Measurements from ENCODE around the gene VAV3.

VAV3 gene

GRCh38 chr1:107523061-107523460 is 441.9 kb downstream of the VAV3 start:
- H3K9ac ChIP-seq (ENCODE audit: low read length): no peak overlapping the region
- peaks cover 3% of the 10 kb centered on the region; the same call in 1 of the 2 replicates for H3K4me1 ChIP-seq (ENCODE audit: control insufficient read depth, insufficient read depth, low read length)
- H3K4me3 ChIP-seq (ENCODE audit: low read depth, low read length): no peak overlapping the region
- H3K27ac ChIP-seq (ENCODE audit: low read depth, low read length): no peak overlapping the region
- H3K27me3 ChIP-seq (ENCODE audit: control insufficient read depth, insufficient read depth, low read length): no peaks in the 10 kb centered on the region
- H3K36me3 ChIP-seq (ENCODE audit: control insufficient read depth, insufficient read depth, low read length): no peaks in the 10 kb centered on the region
- no peaks in the 10 kb centered on the region for H3K9me3 ChIP-seq (ENCODE audit: control insufficient read depth, insufficient read depth, low read depth, low read length)

Data from HUES6 (cell line).